HG03139 (cell line): ENCODE data around the gene SKA3.
"Not testable (repeated sequence)": the region's sequence is repeated elsewhere in the genome, so short reads cannot be mapped to it uniquely, and the experiment has no call there.

Experiments
- ATAC-seq: cut with Tn5 transposase; IDR thresholded peaks from one replicate; pipeline ENCODE4 v1.9.1; 2021; ENCODE audit not compliant: unreplicated experiment

The SKA3 gene

DNA sequence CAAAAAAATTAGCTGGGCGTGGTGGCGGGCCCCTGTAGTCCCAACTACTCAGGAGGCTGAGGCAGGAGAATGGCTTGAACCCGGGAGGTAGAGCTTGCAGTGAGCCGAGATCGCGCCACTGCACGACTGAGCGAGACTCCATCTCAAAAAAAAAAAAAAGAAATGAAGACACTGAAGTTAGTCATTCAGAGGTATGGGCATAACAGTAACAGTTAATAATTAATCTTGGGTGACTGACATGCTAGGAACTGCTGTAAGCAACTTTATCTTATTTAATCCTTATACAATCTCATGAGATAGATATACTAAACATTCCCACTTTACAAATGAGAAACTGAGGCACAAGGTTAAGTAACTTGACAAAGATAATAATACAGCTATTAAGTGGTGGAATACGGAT is 4.9 kb downstream of the SKA3 start:
- ATAC-seq, result no peak

DNA sequence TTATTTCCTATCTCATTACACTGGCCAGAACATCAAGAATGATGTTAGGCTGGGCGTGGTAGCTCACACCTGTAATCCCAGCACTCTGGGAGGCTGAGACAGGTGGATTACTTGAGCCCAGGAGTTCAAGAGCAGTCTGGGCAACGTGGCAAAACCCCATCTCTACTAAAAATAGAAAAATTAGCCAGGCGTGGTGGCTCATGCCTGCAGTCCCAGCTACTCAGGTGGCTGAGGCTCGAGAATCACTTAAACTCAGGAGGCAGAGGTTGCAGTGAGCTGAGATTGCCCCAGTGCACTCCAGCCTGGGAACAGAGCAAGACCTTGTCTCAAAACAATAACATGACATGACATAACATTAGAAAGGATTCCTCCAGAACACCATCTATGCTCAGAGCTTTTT is 10.7 kb downstream of the SKA3 start:
- not testable (repeated sequence) for ATAC-seq

DNA sequence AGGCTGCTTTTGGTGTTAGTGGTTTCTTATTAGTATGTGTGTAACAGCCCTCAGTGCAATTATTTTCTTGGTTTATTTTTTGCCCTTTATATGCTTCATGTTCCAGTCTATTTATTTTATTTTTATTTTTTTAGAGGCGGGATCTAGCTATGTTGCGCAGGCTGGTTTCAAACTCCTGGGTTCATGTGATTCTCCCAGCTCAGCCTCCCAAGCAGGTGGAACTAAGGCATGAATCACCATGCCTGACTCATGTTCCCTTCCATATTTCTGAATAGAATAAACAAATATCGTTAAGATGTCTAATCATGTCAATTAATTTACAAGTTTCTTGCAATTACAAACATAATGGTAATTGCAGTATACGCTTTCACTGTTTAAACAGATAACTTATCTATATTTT is 11.7 kb downstream of the SKA3 start:
- no peak for ATAC-seq

DNA sequence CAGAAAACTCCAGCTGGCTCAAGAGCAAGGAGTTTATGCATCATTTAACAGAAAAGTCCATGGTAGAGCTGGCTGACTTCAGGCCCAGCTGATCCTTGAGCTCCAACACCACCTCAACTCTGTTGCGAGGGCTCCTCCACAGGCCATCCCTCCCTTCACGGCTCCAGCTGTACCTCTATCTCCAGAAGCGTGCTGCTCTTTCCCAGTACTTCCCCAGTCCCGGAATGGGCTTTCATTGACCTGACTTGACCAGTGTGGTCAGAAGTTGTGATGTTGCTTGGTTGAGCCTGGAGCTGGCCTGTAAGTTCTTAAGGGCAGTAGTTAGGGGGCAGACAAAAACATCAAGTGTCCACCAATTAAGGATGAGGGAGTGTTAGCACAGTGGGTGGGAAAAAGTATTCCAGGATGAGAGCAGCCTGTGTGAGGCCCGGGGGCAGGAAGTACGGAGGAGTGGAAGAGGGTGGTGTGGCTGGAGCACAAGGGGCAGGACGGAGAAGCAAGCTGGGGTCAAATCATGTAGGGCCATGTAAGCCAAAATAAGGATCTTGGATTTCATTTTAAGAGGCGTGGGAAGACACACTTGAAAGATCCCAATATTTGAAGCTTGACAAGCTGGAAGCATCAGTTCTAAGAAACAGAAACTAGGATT is 24.0 kb downstream of the SKA3 start:
- ATAC-seq, result no peak

DNA sequence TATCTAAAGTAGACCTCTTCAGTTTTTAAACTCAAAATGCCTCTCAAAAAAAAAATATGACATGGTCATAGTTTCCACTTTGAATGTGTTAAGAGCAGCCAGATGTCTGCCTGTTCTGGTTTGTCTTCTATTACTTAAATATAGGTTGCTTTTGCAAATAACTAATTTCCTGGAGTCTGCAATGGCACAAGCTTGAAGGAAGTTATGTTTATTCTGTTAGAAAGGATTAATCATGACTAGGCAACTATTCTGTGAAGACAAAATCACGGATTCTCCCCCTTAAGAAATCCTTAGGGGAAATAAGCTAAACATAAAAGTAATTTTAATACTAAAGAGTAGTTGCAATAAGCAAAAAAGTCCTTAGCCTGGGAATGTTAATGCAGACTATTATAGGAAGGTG is 26.3 kb downstream of the SKA3 start:
- no peak for ATAC-seq

- no peak for ATAC-seq
Measured at GRCh38 chr13:21149568-21149967, 26.8 kb downstream of the SKA3 start.

GRCh38 chr13:21148557-21149258 is 27.6 kb downstream of the SKA3 start:
- ATAC-seq, result no peak

- no peak for ATAC-seq
Measured at GRCh38 chr13:21147827-21148226, 28.5 kb downstream of the SKA3 start.

DNA sequence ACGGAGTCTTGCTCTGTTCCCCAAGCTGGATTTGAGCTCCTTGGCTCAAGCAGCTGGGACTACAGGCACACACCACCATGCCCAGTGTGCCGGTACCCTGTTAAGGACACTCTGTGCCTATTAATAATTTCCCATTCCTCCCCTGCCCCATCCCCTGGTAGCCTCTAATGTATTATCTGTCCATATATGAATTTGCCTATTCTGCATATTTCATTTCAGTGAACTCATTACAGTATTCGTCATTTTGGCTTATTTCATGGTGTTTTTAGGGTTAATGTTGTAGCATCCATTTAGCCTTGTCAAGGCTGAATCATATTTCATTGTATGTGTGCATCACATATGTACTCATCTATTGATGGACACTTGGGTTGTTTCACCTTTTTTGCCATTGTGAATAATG is 33.6 kb downstream of the SKA3 start:
- no peak for ATAC-seq

- no peak for ATAC-seq
Measured at GRCh38 chr13:21139374-21139773, 37.0 kb downstream of the SKA3 start.

DNA sequence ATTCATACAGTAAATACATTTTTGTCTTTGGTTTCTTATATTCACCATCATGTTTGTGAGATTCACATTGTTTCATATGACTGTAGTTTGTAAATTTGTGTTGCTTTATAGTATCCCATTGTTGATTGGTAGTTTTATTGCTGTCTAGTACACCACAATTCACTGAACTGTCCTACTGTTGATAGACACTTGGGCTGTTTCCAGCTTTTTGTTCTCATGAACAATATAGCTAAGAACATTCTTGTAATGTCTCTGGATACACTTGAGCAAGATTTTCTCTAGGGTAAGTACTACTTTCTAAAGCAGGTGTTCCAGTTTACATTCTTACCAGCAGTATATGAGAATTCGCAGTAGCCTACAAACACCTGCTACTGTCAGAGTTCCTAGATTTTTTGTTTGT is 37.8 kb downstream of the SKA3 start:
- no peak for ATAC-seq

GRCh38 chr13:21137696-21138095 is 38.7 kb downstream of the SKA3 start:
- ATAC-seq, result no peak

DNA sequence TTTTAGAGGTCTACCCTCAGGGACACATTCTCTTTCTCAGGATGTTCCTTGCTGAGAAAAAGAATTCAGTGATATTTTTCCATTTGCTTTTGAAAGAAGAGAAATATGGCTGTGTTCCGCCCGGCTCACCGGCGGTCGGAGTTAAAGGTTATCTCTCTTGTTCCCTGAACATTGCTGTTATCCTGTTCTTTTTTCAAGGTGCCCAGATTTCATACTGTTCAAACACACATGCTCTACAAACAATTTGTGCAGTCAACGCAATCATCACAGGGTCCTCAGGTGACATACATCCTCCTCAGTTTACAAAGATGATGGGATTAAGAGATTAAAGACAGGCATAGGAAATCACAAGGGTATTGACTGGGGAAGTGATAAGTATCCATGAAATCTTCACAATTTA is 40.5 kb downstream of the SKA3 start:
- not testable (repeated sequence) for ATAC-seq

- ATAC-seq, result no peak
Measured at GRCh38 chr13:21134475-21134874, 41.9 kb downstream of the SKA3 start.

DNA sequence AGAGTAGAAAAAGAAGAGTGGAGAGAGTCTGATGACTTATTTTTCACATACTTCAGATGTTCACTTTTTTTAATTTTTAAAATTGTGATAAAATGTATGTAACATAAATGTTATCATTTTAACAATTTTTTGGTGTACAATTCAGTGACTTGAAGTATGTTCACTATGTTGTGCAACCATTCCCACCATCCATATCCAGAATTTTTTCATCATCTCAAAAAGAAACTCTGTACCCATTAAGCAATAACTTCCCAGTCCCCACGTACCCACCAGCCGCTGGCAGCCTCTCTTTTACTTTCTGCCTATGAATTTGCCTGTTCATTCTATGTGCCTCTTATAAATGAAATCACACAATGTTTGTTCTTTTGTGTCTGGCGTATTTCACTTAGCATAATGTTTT is 43.3 kb downstream of the SKA3 start:
- ATAC-seq, result no peak

- ATAC-seq, result no peak
Measured at GRCh38 chr13:21130116-21130515, 46.2 kb downstream of the SKA3 start.

DNA sequence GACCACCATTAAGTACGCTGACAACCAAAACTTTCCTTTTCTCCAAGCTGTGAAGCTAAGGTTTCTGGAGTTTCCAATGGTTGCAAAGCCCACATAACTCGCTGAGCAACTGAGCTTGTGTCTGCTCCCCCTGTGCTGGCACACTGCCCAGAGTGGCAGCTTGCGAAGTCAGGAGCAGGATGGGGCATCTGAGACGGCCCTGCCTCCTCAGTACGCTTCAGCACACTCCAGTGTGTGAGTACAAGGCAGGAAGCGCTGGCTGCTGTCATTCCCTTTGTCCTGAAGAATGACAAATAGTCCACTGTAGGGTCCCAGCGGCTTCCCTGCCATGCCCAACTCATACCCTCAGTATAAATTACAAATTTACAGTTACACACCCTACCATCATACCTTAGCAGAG is 51.5 kb downstream of the SKA3 start:
- no peak for ATAC-seq

- no peak for ATAC-seq
Measured at GRCh38 chr13:21123956-21124355, 52.4 kb downstream of the SKA3 start.

GRCh38 chr13:21121616-21122015 is 54.7 kb downstream of the SKA3 start:
- no peak for ATAC-seq

GRCh38 chr13:21120191-21120590 is 56.2 kb downstream of the SKA3 start:
- ATAC-seq, result no peak

DNA sequence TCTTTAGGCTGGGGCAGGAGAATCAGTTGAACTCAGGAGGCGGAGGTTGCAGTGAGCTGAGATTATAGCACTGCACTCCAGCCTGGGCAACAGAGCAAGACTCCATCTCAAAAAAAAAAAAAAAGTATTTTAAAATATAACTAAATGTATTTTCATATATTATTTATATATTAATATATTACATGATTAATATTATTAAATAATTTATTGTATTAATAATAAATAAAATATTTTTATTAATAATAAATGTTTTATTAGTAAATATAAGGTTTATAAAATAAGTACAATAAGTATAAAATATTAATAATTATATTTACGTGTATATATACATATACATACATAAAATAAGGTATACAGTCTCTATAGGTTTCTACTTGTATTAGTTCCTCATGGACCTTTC is 56.8 kb downstream of the SKA3 start:
- ATAC-seq, result no peak

DNA sequence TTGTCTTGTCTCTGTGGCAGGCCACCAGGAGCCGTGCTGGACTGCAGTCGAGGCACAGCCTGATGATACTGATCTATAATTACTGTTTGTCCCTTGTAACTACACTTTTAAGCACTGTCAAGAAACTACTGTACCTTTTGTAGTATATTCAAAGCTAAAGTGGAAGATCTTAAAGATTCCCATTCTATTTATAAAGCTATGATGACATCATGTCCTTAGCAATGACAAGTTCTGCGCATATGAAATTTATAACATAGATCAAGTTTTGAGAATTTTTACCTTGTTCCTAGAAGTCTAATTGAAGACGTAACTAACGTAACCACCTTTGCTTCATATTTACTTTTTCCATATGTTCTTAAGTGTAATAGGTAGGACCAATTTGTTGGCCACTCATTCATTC is 58.2 kb downstream of the SKA3 start:
- ATAC-seq, result no peak
